A204.1 (cell line): ENCODE results near the gene MYCN.
"Not testable (repeated sequence)": the region's sequence is repeated elsewhere in the genome, so short reads cannot be mapped to it uniquely, and the experiment has no call there.

Experiments used
- FAIRE-seq: peaks from 2 replicates; lab custom pipeline; 2012; peaks lifted over from hg19 to GRCh38; lab: Jason Lieb, UNC

Gene MYCN

DNA sequence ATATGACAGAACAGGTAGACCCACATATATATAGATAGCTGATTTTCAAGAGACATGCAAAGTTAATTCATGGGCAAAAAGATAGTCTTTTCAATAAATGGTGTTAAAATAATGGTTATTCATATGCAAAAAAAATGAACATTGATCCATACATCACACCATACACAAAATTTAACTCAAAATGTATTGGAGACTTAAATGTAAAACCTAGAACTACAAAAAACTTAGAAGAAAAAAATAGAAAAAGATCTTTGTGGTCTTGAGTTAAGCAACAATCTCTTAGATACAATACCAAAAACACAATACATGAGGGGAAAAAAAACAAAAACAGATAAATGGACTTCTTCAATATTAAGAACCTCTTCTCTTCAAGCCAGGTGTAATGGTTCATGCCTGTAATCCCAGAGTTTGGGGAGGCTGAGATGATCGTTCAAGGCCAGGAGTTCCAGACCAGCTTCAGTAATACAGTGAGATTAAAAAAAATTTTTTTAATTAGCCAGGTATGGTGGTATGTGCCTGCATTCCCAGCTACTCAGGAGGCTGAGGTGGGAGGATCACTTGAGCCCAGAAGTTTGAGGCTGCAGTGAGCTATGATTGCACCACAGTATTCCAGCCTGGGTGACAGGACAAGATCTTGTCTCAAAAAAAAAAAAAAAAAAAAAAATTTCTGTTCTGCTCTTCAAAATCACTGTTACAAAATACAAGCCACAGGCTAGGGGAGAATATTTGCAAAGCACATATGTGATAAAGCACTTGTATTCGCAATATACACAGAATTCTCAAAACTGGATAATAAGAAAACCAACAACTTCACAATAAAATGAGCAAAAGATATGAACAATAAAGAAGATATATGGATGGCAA is 32.7 kb upstream of the MYCN start:
- no peak for FAIRE-seq

DNA sequence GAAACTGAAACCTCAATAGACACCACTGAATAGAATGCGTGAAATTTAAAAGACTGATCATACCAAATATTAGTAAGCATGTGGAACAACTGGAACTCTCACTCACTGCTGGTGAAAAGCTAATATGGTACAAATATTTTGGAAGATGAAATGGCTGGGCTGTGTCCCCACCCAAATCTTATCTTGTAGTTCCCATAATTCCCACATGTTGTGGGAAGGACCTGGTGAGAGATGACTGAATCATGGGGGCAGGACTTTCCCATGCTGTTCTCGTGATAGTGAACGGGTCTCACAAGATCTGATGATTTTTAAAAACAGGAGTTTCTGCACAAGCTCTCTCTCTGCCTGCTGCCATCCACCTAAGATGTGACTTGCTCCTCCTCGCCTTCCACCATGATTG is 32.0 kb upstream of the MYCN start:
- no peak for FAIRE-seq

DNA sequence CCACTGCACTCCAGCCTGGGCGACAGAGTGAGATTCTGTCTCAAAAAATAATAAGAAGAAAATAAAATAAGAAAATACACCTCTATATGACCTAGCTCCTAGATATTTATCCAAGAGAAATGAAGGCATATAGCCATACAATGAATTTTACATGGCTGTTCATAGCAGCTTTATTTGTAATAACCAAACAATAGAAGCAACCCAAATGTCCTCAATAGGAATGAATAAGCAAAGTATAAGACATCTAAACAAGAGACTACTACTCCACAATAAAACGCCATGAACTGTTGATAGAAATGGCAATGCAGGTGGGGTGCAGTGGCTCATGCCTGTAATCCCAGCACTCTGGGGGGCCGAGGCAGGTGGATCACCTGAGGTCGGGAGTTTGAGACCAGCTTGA is 31.2 kb upstream of the MYCN start:
- FAIRE-seq, result no peak

DNA sequence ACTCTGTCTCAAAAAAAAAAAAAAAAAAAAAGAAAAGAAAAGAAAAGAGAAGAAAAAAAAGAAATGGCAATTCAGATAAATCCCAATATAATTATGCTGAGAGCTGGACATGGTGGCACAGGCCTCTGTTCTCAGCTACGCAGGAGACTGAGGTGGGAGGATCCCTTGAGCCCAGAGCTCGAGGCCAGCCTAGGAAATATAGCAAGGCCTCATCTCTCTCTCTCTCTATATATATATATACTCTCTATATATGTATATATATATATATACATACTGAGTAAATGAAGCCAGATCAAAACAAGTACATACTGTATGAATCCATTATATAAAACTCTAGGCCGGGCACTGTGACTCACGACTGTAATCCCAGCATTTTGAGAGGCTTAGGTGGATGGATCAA is 30.6 kb upstream of the MYCN start:
- no peak for FAIRE-seq

DNA sequence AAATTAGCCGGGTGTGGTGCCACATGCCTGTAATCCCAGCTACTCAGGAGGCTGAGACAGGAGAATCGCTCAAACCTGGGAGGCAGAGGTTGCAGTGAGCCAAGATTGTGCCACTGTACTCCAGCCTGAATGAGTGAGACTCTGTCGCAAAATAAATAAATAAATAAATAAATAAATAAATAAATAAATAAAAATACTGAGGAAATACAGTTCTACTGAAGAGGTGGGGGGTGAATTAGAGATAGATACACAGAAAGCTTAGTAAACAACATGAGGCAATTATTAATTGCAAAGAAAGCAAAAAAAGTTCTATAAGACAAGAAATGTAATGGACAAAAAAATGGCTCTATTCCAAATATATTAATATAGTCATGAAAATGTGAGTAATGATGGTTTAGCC is 29.1 kb upstream of the MYCN start:
- FAIRE-seq, result not testable (repeated sequence)

DNA sequence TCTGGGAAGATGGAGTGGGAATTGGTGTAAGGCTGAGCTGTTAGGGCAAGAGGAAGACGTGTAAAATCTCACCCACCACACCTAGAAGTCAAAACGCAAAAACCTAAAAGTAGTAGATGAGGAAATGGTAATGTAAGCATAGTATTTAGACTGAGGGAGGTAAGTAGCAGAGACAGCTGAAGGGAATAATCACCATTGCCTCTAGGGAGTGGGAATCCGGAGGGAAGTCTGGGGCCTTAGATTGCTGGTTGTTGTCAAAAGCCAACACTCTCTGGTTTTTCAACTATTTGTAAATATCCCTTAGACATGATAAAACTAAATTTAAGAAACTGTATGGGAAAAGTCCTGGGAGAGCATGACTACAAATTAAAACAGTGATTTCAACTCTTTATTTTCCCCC is 28.7 kb upstream of the MYCN start:
- FAIRE-seq, result no peak

DNA sequence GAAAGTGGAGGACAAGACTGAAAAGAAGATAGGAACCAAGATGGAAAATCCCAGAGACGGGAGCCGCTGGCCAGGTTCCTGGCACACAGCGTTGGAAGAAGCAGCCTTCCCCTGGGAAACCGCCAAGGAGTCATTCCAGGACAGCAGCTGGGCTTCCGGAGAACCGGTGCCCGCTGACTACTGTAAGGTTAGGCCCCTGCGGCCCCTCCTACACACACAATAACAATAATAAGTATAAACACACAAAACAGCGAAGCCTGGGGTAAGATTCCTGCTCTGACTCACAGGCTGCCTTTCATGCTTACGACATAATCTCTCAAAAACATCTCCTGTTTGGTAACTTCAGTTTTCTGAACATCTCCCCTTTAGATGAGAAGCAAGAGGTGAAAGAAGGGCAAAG is 28.1 kb upstream of the MYCN start:
- FAIRE-seq, result no peak

DNA sequence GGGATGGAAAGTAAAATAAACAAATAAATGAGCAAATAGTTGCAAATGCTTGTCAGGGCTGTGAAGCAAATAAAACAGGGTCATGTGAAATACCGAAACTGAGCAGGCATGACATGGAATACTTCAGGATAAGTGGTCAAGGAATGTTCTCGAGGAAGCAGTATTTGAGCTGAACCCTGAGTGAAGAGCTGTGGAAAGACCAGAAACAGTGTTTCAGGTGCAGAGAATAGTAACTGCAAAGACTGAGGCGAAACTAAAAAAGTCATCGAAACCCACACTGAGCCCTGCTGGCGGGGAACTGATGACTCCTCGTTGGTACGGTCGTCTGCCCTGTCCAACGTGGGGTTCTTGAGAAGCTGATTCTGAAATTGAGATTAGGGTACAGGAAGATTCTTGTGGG is 27.2 kb upstream of the MYCN start:
- no peak for FAIRE-seq

DNA sequence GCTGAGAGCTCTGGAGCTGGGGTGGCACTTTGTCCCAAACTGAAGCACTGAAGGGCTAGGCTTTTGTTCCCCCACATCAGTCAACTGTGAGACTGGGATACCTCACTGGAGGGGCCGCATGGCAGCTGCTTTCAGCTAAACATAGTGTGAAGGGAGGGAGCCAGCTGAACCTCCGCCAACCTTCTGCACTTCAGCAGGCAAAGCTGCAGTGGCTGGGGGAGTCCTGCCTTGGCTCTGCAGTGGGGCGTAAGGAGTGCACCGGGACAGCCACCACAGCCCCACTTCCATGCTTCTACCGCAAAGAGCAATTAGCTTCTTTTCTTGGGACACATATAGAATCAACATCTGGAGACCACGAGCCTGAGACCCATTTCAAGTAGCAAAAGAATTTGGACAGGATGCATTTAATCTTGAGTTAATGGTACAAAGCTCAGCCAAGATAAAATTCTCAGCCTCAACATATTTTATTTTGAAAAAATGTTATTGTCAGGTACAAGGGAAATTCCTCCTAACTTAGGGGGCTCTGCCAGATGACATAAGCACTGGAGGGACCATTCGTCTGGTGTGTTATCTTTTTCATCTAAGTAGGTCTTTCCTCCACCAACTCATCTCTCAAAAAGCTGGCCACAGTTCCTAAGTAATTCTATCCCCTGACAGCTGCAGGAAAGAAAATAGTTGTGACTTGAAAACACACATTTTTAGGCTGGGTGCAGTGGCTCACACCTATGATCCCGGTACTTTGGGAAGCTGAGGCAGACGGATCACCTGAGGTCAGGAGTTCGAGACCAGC is 25.6 kb upstream of the MYCN start:
- FAIRE-seq, result no peak

DNA sequence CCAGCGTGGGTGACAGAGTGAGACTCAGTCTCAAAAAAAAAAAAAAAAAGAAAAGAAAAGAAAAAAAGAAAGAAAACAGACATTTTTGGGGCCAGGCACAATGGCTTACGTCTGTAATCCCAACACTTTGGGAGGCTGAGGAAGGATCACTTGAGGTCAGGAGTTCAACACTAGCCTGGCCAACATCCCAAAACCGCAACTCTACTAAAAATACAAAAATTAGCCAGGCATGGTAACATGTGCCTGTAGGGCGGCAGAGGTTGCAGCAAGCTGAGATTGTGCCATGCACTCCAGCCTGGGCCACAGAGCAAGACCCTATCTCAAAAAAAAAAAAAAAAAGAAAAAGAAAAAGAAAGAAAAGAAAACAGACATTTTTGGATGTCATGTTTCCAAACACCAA is 24.8 kb upstream of the MYCN start:
- not testable (repeated sequence) for FAIRE-seq

DNA sequence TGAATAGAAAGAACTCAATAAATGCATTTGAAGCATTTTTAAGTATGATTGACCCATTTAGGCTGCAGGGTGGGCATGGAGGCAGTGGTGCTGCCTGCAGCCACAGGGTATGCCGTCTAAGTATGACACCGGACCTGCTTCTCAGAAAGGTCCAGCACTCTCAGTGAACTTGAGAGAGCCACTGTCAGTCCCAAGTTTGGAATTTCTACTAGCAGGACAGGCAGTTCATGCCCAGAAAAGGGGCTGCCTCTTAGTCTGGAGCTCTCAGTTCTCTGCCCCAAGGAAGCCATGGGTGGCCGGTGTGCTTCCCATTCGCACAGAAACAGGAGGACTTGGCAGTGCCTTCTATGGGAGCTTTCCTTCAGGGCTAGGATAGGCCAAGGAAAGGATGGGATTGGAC is 24.0 kb upstream of the MYCN start:
- FAIRE-seq, result no peak

DNA sequence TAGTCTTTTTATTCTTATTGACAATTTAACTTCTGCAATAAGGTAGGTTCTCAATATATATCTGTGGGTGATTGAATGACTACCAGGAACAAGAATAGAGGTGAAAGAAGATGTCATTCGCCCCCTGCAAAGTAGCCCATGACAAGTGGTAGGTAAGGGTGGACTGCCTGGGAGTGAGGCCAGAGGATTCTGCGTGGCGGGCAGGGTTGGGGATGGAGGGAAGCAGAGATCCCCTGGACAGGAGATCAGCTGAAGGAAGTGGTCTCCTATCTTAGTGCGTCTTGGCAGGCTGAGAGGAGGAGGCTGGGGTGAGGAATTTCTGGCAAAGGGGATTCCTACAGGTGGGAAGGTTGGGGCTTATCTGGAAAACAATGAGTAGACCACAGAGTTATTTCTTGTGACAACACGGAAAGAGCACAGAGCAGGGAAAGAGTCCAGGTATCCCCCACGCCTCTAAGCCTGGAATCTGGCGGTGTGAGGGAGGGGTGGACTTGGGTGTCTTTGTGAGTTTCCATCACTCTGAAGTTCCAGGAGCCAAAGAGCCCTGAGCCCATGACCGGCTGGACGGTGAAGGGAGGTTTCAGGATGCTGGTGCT is 21.5 kb upstream of the MYCN start:
- FAIRE-seq, result no peak

DNA sequence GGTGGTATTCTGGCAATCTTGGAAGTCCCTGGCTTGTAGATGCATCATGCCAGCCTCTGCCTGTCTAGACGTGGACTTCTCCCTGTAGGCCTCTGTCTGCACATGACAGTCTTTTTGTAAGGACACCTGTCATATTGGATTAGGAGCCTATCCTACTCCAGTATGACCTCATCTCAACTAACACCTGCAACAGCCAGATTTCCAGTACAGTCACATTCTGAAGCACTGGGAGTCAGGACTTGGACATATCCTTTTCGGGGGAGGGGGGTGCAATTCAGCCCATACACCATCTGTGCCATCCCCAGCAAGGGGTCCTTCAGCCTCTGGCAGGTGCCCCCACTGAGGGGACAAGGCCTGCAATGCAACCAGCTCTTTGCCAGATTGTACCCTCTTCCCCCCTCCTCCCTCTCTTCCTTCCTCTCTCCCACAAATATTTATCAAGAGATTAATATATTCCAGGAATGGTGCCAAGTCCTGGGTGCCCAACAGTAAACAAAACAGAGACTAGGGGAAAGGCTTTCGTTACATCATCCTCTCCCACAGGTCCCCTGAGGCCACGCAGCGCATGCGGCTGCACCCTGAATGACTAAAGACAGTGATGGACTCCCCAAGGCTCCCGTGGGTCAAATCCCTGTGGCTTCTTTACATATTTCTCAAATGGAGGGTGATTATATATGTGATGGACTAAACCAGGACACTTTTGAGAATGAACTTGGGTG is 20.5 kb upstream of the MYCN start:
- no peak for FAIRE-seq

DNA sequence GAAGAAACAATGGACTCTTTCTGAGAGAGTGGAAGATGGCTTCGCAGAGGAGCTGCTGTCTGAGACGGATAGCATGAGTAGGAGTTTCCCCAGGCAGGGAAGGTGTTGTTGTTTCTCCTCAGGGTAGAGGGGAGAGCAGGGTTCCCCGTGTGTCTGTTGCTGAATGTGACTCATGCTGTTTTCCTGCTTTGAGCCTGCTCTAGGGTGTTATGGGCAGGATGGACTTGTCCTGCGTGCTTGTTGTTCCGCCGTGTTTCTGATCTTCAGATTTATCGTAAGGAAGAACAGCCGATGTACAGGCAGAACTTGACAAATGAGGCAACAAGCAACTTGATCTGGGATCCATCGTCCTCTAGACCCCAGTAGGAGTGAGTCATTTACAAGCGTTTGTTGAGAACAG is 19.7 kb upstream of the MYCN start:
- no peak for FAIRE-seq

DNA sequence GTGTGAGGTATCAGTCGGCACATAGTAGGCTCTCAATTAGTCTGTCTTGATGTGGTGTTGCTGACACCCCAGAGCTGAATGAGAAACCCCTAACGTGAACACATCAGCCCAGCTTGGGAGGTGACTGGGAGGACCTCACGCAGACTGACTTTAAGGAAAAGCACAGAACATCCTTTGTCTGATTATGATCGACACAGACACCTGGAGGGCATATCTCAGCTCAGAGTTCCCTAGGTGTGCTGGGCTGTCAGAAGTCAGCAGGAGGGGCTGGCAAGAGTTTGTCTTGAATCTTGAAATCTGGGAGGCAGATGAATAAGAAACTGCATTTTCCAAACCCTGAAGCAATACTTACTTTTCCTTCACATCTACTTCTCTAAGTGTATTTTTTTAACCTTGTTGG is 16.8 kb upstream of the MYCN start:
- no peak for FAIRE-seq

DNA sequence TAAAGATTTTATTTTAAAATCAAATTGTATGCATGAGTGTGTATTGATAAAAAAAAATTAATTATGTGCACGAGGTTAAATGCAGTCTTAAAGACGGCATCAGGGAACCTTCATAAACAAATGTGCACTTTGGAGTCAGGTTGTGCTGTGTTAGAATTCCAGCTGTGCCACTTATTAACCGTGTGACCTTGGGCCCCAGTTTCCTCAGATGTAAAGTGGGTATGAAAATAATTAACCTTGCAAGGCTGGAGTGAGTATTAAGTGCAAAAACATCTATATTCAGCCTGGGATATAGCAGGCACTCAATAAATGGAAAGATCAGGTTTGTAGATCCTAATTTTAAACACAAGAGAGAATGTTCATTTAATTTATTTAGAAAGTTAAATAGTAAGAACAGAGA is 14.5 kb upstream of the MYCN start:
- no peak for FAIRE-seq

DNA sequence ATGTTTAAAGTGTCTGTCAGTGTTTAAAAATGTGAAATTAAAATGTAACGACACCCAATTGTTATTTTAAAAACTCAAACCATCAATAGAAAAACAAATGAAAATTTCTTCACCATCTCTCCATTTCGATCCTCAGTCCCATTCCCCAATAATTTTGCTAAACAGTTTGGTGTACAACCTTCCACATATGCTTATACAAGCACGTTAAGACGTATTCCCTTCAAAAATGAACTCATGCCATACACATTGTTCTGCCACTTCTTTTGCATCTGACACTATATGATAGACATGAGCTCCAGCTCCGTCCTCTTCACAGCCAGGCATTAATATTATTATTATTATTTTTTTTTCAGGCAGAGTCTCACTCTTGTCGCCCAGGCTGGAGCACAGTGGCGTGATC is 14.1 kb upstream of the MYCN start:
- FAIRE-seq, result no peak

DNA sequence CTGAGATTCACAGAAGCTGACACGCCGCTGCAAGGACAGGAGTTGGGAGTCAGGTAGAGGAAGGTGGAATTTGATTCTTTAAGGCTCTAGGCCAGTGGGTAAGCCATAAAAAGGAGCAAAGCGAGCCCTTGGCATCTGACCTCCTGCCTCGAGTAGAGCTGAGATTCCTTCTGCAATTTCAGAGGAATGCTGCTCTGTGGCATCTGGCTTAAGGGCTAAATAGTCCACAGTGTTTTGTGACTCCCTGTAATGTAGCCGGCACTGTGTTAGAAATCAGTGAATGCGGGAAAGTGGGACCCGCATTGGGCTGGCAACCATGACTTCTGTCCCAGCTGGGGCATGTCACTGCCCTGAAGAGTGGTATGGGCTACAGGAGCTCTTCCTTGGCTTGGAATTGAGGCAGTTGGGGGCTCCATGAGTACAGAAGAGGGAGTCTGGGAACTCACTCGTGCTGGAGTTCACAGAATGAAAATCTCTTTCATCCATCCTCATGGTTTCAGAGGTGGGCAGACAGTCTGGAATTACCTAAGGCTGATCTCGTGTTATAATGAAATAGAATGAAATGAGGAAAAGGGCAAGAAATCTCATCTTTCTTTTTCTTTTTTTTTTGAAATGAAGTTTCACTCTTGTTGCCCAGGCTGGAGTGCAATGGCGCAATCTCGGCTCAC is 12.7 kb upstream of the MYCN start:
- no peak for FAIRE-seq

DNA sequence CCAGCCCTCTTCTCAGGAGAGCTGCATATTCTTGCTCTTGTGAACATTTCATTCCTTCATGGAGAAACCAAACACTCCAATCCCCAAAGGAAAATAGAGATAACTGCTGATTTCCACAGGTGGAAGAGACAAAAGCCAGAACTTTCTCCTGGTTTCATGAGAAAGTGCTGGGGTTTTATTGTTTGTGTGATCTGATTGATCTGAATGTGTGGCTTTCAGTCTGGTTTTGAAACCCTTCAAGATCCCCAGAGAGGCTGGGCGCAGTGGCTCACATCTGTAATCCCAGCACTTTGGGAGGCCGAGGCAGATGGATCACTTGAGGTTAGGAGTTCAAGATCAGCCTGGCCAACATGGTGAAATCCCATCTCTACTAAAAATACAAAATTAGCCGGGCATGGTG is 11.3 kb upstream of the MYCN start:
- not testable (repeated sequence) for FAIRE-seq

DNA sequence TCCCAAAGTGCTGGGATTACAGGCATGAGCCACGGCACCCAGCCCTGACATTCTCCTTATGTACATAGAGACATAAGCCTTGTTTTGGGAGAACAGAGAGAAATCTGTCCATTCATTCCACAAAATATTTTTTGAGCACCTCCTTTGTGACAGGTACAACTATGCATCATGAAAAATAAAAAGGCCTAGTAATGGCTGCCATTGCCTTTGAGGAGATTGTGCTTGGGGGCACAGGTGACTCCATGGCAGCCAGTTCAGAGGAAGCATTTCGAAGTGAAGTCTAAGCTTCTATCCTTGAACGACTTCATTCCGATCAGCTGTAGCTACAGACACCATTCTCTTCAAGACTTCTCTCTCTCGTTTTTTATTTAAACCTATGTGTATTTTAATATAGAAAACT is 10.5 kb upstream of the MYCN start:
- no peak for FAIRE-seq

DNA sequence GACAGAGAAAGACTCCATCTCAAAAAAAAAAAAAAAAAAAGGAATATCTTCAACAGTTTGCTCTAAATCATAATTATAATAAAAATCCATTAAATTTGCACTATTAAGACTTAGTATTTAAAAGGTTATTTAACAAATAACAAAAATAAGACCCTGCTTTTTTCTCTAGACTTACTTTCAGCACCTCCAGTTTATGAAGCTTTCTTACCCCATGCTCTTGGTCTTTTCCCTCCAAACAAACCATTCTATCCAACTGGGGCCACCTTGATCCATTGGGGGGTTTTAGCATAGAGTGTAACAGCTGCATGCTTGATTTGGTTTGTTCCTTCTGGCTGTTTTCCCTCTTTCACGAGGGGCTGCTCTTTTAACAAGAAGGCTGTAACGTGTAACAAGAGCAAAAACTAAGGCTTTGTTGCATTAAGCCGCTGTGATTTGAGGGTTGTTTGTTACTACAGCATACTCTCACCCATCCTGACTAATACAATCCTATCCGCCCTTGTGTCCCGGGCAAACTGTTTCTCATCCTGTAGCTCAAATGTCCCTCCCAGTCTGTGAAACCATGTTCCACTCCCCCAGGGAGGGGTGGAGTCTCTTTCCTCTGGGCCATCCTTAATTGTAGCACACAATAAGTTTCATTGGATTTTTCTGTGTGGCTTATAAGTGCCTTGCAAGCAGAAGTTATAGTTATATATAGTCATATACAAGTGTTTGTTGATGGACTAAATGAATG is 9.6 kb upstream of the MYCN start:
- no peak for FAIRE-seq
